Endothelial cell of umbilical vein (primary cell): Measurements from ENCODE around the gene CROCC2. TPM values are rescaled to one million over a fixed set of nuclear protein-coding genes. Genes with fewer than 3 reads are reported as not detected.

Experiments
- BruUV-seq: library from RNA; stranded (reverse); fragments of 400-500 nt; replicated peaks from 2 replicates; lab custom pipeline; 2021; lab: Mats Ljungman, UMichigan
- CTCF ChIA-PET: fragments of 300-600, 350-600 bp; sonication (Branson Sonifier 250); formaldehyde crosslinking; loops from one replicate; lab custom pipeline; 2021; ENCODE audit warnings: antibody characterized with exemption, inconsistent platforms; lab: Charles Lee
- POLR2A ChIA-PET: fragments of 300-600, 350-600 bp; sonication (Branson Sonifier 250); formaldehyde crosslinking; loops from one replicate; lab custom pipeline; 2021; ENCODE audit warnings: antibody characterized with exemption, inconsistent platforms; lab: Charles Lee
- DNase-seq: peaks from one replicate; pipeline ENCODE4 v3.0.0-alpha.2; 2011; ENCODE audit warnings: low read depth, low spot score
- FAIRE-seq: peaks from 2 replicates; lab custom pipeline; 2011; peaks lifted over from hg19 to GRCh38; lab: Jason Lieb, UNC
- H2AFZ ChIP-seq: 2 replicates; pipeline ENCODE4 v1.6.0; 2012; ENCODE audit warnings: low read depth, low read length, control low read depth, inconsistent platforms
- H3K27ac ChIP-seq: 2 replicates; pipeline ENCODE4 v1.5.1; 2011; ENCODE audit warnings: low read depth, mild to moderate bottlenecking, control low read depth, low read length, moderate library complexity; ENCODE audit not compliant: insufficient read depth
- H3K27me3 ChIP-seq, 2 experiments: 2 replicates each; pipeline versions ENCODE4 v1.6.0 to v1.6.1; 2011; ENCODE audit warnings: low read length in 2 of 2, mixed read lengths in 1 of 2; ENCODE audit not compliant: control insufficient read depth in 2 of 2, insufficient read depth in 2 of 2
- H3K36me3 ChIP-seq, 2 experiments: 2 replicates in 1 of 2; 3 replicates in 1 of 2; pipeline ENCODE4 v1.5.1; 2011; ENCODE audit warnings: low read length in 2 of 2, mild to moderate bottlenecking in 1 of 2, moderate library complexity in 1 of 2; ENCODE audit not compliant: control insufficient read depth in 2 of 2, insufficient read depth in 2 of 2; ENCODE audit errors: extremely low read depth in 1 of 2
- H3K4me1 ChIP-seq: 3 replicates; pipeline ENCODE4 v1.5.1; 2011; ENCODE audit warnings: mild to moderate bottlenecking, low read length; ENCODE audit not compliant: control insufficient read depth, insufficient read depth; ENCODE audit errors: extremely low read depth
- H3K4me2 ChIP-seq: 2 replicates; pipeline ENCODE4 v1.6.1; 2011; ENCODE audit warnings: low read length, control low read depth, mixed read lengths; ENCODE audit not compliant: insufficient read depth
- H3K4me3 ChIP-seq, 3 experiments: fragments of 200-600 bp in 1 of 3; sonication (generic), shearing (Covaris generic) in 1 of 3; replicated peaks in 1 of 3; 2 replicates each; pipeline ENCODE4 v1.5.1; 2011 to 2016; ENCODE audit warnings: control low read depth in 3 of 3, low read length in 3 of 3, mild to moderate bottlenecking in 2 of 3, inconsistent platforms in 1 of 3, low read depth in 1 of 3, moderate library complexity in 1 of 3; ENCODE audit not compliant: insufficient read depth in 1 of 3
- H3K79me2 ChIP-seq: 2 replicates; pipeline ENCODE4 v1.6.0; 2012; ENCODE audit warnings: low read length, inconsistent platforms; ENCODE audit not compliant: control insufficient read depth, insufficient read depth
- H3K9ac ChIP-seq: replicated peaks from 2 replicates; pipeline ENCODE3; 2011; ENCODE audit warnings: low read length, control low read depth; ENCODE audit not compliant: insufficient read depth; ENCODE audit errors: extremely low read depth
- H3K9me1 ChIP-seq: replicated peaks from 3 replicates; pipeline ENCODE4 v1.6.0; 2011; ENCODE audit warnings: mild to moderate bottlenecking, low read length; ENCODE audit not compliant: control insufficient read depth, insufficient read depth; ENCODE audit errors: extremely low read depth
- H3K9me3 ChIP-seq: replicated peaks from 2 replicates; pipeline ENCODE4 v1.5.1; 2012; ENCODE audit warnings: low read length, inconsistent platforms; ENCODE audit not compliant: control insufficient read depth, insufficient read depth
- H4K20me1 ChIP-seq: replicated peaks from 2 replicates; pipeline ENCODE3; 2011; ENCODE audit warnings: mild to moderate bottlenecking, low read length; ENCODE audit not compliant: control insufficient read depth, insufficient read depth; ENCODE audit errors: extremely low read depth
- CTCF ChIP-seq, 2 donors: IDR thresholded peaks; 1 replicate in 1 of 2; 2 replicates in 1 of 2; pipeline ENCODE4 v1.5.1; 2011; ENCODE audit warnings: low read length in 2 of 2, mild to moderate bottlenecking in 2 of 2, moderate library complexity in 2 of 2, control low read depth in 1 of 2, inconsistent platforms in 1 of 2, low read depth in 1 of 2; ENCODE audit not compliant: insufficient read depth in 1 of 2; ENCODE audit errors: extremely low read depth in 1 of 2
- EZH2 ChIP-seq: IDR thresholded peaks from 2 replicates; pipeline ENCODE4 v1.6.1; 2012; ENCODE audit warnings: borderline replicate concordance, low read depth, mild to moderate bottlenecking, moderate library complexity, low read length, inconsistent platforms; ENCODE audit not compliant: severe bottlenecking
- FOS ChIP-seq: IDR thresholded peaks from 2 replicates; pipeline ENCODE4 v1.6.1; 2011; ENCODE audit warnings: mild to moderate bottlenecking, low read length, moderate library complexity, borderline replicate concordance; ENCODE audit not compliant: insufficient read depth
- GATA2 ChIP-seq: IDR thresholded peaks from 2 replicates; pipeline ENCODE4 v1.7.0; 2011; ENCODE audit warnings: low read depth, mild to moderate bottlenecking, moderate library complexity, mixed read lengths, low read length; ENCODE audit not compliant: insufficient read length, insufficient read depth
- JUN ChIP-seq: IDR thresholded peaks from 2 replicates; pipeline ENCODE4 v1.6.1; 2011; ENCODE audit warnings: borderline replicate concordance, low read depth; ENCODE audit not compliant: insufficient read length, insufficient read depth
- MAX ChIP-seq: IDR thresholded peaks from 2 replicates; pipeline ENCODE4 v1.6.1; 2011; ENCODE audit not compliant: insufficient read depth, insufficient read length
- MYC ChIP-seq: IDR thresholded peaks from one replicate; pipeline ENCODE4 v1.6.1; 2011; ENCODE audit warnings: mild to moderate bottlenecking, low read depth, low read length
- POLR2A ChIP-seq: IDR thresholded peaks from 2 replicates; pipeline ENCODE4 v1.6.1; 2012; ENCODE audit warnings: low read depth, mild to moderate bottlenecking, control low read depth, low read length
- POLR2AphosphoS5 ChIP-seq: IDR thresholded peaks from 2 replicates; pipeline ENCODE4 v1.6.1; 2012; ENCODE audit warnings: low read depth, mild to moderate bottlenecking, control low read depth, low read length, moderate library complexity; ENCODE audit not compliant: insufficient read depth
- dilution Hi-C: fragments of 300-500 bp; cut with MboI; formaldehyde crosslinking; loops from one replicate; pipeline ENCODE4 v1.15.0; 2019; ENCODE audit warnings: low sequenced_read_pairs; ENCODE audit not compliant: extremely low pct_ligation_motif_present
- intact Hi-C: fragments of 100-400 bp; cut with micrococcal nuclease; formaldehyde crosslinking; loops from one replicate; pipeline ENCODE4 v1.10.0; 2022
- polyA plus RNA-seq, 4 experiments: library from polyadenylated mRNA; depleted of rRNA in 3 of 4; stranded (reverse) in 3 of 4; unstranded in 1 of 4; fragments of >200 nt; gene quantifications; 2 replicates each; pipeline versions ENCODE4 v1.2.1 to v1.2.3, GENCODE V29; 2011 to 2012; ENCODE audit warnings: missing spikeins in 1 of 4
- total RNA-seq: library from RNA; stranded (reverse); gene quantifications from 2 replicates; pipeline ENCODE4 v1.2.3, GENCODE V29; 2021

Gene CROCC2
- total and polyA plus RNA-seq, 2 donors (not counting 3 experiments of a cell fraction or from before 2014, with no cell fraction given), result not detected

GRCh38 chr2:241010531-241011295, 104.6 kb downstream of the CROCC2 start:
- H3K9me3 ChIP-seq, result no peaks in the 10 kb centered on the region
- DNase-seq, result no peak
- dilution Hi-C loops (no loop called here), intact Hi-C loops (loop anchor here (1.0 kb wide), 2 partner anchors 12 to 19 kb away; partner anchors contain the start of gene SNED1)
- BruUV-seq, result no TSS peak
- no peak overlapping the region for H2AFZ ChIP-seq
- no peak overlapping the region for H3K4me3 ChIP-seq
- peaks cover 10% of the 10 kb centered on the region for H3K79me2 ChIP-seq
- ChIA-PET CTCF (interaction anchor here (0.9 to 3.5 kb wide), 14 partner anchors 10 to 97 kb away, joined by 3 to 30 read pairs (median 6); no protein-coding TSS in a partner anchor), POLR2A (interaction anchor here (1.2 to 1.6 kb wide), 2 partner anchors 12 to 19 kb away, joined by 3 to 8 read pairs; partner anchors contain the start of gene SNED1)
- no peaks in the 10 kb centered on the region for H3K36me3 ChIP-seq
- H3K27ac ChIP-seq, result peak overlapping the region; percentile 58
- no peak overlapping the region for H3K4me2 ChIP-seq
- no peaks in the 10 kb centered on the region for H4K20me1 ChIP-seq
- no peak for FAIRE-seq
- TF ChIP-seq MYC, result no peak
- TF ChIP-seq CTCF (IDR thresholded peaks at IDR 0.05; ENCODE audit: extremely low read depth in 1 of 2, insufficient read depth in 1 of 2, low read depth in 1 of 2, low read length in 2 of 2), result no peak
- TF ChIP-seq MAX, result no peak
- TF ChIP-seq EZH2, result no peak
- no peak for TF ChIP-seq JUN
- no peak for TF ChIP-seq GATA2
- no peak for TF ChIP-seq POLR2A
- TF ChIP-seq POLR2AphosphoS5, result no peak
- TF ChIP-seq FOS, result no peak
- H3K9ac ChIP-seq, result no peak overlapping the region
- no peaks in the 10 kb centered on the region for H3K27me3 ChIP-seq
- no peaks in the 10 kb centered on the region for H3K9me1 ChIP-seq
- peaks cover 22% of the 10 kb centered on the region for H3K4me1 ChIP-seq
